OCI-LY7 (cell line): ENCODE measurements around the gene NACC1.

Experiments used
- EZH2phosphoT487 ChIP-seq: fragments of 200-600 bp; sonication (generic); IDR thresholded peaks from 2 replicates; pipeline ENCODE4 v1.6.1; 2018; ENCODE audit warnings: low read depth, borderline replicate concordance, mild to moderate bottlenecking, mixed run types, antibody characterized with exemption, low read length, moderate library complexity, mixed read lengths
- TF ChIP-seq, protein P1 (sequence below): fragments of 200-600 bp; sonication (generic); conservative IDR thresholded peaks from 2 replicates; pipeline ENCODE4 v1.5.1; 2014; ENCODE audit warnings: mild to moderate bottlenecking, antibody characterized with exemption, low read length, moderate library complexity, mixed read lengths

DNA sequence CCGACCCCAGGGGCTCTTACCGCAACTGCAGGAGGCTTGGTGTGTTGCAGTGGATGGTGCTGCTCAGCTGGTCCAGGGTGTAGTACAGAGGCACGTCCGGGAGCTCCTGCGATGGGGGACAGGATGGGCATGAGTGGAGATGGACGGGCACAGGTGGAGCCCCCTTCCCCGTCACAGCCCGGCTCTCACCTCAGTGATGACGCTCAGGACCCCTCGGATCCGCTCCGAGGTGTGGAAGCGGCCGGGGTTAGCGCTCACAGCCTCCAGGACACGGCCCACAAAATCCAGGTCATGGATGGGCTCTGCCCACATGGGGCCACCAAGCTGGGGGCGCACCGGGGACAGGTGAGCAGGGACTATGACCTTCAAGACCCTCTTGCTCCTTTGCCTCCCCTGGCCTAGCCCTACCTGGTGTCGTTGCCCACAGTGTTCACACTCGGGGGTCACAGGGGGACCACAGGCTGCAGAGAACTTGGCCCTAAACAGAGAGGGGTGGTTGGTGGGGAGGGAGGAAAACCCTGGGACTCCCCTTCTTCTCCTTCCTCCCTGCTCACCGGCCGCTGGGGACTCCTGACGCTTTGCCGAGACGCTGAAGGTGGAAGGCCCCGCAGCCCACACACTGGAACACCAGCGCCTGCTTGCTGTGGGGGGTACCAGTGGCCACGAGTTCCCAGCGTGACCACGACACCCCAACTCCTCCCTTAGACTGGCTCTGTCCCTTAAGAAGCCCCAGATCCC lies 8.5 kb upstream of the NACC1 start:
- TF ChIP-seq, protein P1, sequence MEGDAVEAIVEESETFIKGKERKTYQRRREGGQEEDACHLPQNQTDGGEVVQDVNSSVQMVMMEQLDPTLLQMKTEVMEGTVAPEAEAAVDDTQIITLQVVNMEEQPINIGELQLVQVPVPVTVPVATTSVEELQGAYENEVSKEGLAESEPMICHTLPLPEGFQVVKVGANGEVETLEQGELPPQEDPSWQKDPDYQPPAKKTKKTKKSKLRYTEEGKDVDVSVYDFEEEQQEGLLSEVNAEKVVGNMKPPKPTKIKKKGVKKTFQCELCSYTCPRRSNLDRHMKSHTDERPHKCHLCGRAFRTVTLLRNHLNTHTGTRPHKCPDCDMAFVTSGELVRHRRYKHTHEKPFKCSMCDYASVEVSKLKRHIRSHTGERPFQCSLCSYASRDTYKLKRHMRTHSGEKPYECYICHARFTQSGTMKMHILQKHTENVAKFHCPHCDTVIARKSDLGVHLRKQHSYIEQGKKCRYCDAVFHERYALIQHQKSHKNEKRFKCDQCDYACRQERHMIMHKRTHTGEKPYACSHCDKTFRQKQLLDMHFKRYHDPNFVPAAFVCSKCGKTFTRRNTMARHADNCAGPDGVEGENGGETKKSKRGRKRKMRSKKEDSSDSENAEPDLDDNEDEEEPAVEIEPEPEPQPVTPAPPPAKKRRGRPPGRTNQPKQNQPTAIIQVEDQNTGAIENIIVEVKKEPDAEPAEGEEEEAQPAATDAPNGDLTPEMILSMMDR = no peak
- no peak for TF ChIP-seq EZH2phosphoT487
